ENCODE data around the gene PHACTR2.
"Not testable (repeated sequence)": the region's sequence is repeated elsewhere in the genome, so short reads cannot be mapped to it uniquely, and the experiment has no call there.

Gene PHACTR2

GRCh38 chr6:143840595-143841265 lies 163.0 kb downstream of the PHACTR2 start:
- no peak for TF ChIP-seq CTCF (IDR thresholded peaks at IDR 0.05; ENCODE audit: control insufficient read depth, insufficient read depth, low read depth, low read length, missing control alignments)
- no peak for DNase-seq (ENCODE audit: low read depth)

GRCh38 chr6:143842461-143842901 lies 164.7 kb downstream of the PHACTR2 start:
- peak overlapping the region; percentile 85 for H3K4me3 ChIP-seq (ENCODE audit: control insufficient read depth, low read depth, low read length)
- DNase-seq (ENCODE audit: low read depth), result no peak

More at GRCh38 chr6:143840595-143841265, 163.0 kb downstream of the PHACTR2 start:
- H3K4me3 ChIP-seq (ENCODE audit: control insufficient read depth, low read depth, low read length), result no peak overlapping the region

GRCh38 chr6:143842902-143843676 lies 165.3 kb downstream of the PHACTR2 start, which contains the start of gene LTV1:
TSS of gene LTV1 (plus strand) at chr6:143843338. CDS start at chr6:143843478, 140 bp downstream.
- H3K4me3 ChIP-seq (ENCODE audit: control insufficient read depth, low read depth, low read length), result peak within 1 kb of the TSS; percentile 85
- peak; percentile 81 for DNase-seq (ENCODE audit: low read depth)
- TF ChIP-seq CTCF (IDR thresholded peaks at IDR 0.05; ENCODE audit: control insufficient read depth, insufficient read depth, low read depth, low read length, missing control alignments), result no peak

More at GRCh38 chr6:143842461-143842901, 164.7 kb downstream of the PHACTR2 start:
- TF ChIP-seq CTCF (IDR thresholded peaks at IDR 0.05; ENCODE audit: control insufficient read depth, insufficient read depth, low read depth, low read length, missing control alignments), result no peak

GRCh38 chr6:143843677-143843999 lies 165.9 kb downstream of the PHACTR2 start:
- no peak for TF ChIP-seq CTCF (IDR thresholded peaks at IDR 0.05; ENCODE audit: control insufficient read depth, insufficient read depth, low read depth, low read length, missing control alignments)
- DNase-seq (ENCODE audit: low read depth), result no peak

GRCh38 chr6:143844006-143844405 lies 166.2 kb downstream of the PHACTR2 start:
- no peak for TF ChIP-seq CTCF (IDR thresholded peaks at IDR 0.05; ENCODE audit: control insufficient read depth, insufficient read depth, low read depth, low read length, missing control alignments)
- DNase-seq (ENCODE audit: low read depth), result no peak
- H3K4me3 ChIP-seq (ENCODE audit: control insufficient read depth, low read depth, low read length), result peak overlapping the region; percentile 85

More at GRCh38 chr6:143843677-143843999, 165.9 kb downstream of the PHACTR2 start:
- H3K4me3 ChIP-seq (ENCODE audit: control insufficient read depth, low read depth, low read length), result peak overlapping the region; percentile 85

- DNase-seq (ENCODE audit: low read depth), result no peak
- no peak overlapping the region for H3K4me3 ChIP-seq (ENCODE audit: control insufficient read depth, low read depth, low read length)
- no peak for TF ChIP-seq CTCF (IDR thresholded peaks at IDR 0.05; ENCODE audit: control insufficient read depth, insufficient read depth, low read depth, low read length, missing control alignments)
Observed at GRCh38 chr6:143845033-143845432, 167.3 kb downstream of the PHACTR2 start.

GRCh38 chr6:143851706-143852105 lies 173.9 kb downstream of the PHACTR2 start:
- not testable (repeated sequence) for H3K4me3 ChIP-seq (ENCODE audit: control insufficient read depth, low read depth, low read length); DNase-seq (ENCODE audit: low read depth)

- DNase-seq (ENCODE audit: low read depth); H3K4me3 ChIP-seq (ENCODE audit: control insufficient read depth, low read depth, low read length): not testable (repeated sequence)
Observed at GRCh38 chr6:143855057-143855456, 177.3 kb downstream of the PHACTR2 start.

GRCh38 chr6:143856762-143857161 lies 179.0 kb downstream of the PHACTR2 start:
- not testable (repeated sequence) for DNase-seq (ENCODE audit: low read depth)

More at GRCh38 chr6:143856762-143857161, 179.0 kb downstream of the PHACTR2 start:
- H3K4me3 ChIP-seq (ENCODE audit: control insufficient read depth, low read depth, low read length), result not testable (repeated sequence)
